Hypothalamus (tissue), 51 donors: Measurements from ENCODE around the gene CD63.
"Not testable (repeated sequence)": the region's sequence is repeated elsewhere in the genome, so short reads cannot be mapped to it uniquely, and the experiment has no call there.

Source experiments
- DNase-seq, 51 donors: peaks; one replicate each; lab custom pipeline; 2025; lab: John Stamatoyannopoulos, UW

Gene CD63

GRCh38 chr12:55728939-55729818, at the start of gene CD63:
Gene CD63 (minus strand): TSS chr12:55729009. CDS start chr12:55728341, 668 bp downstream.
- peak; percentile 63 to 96 (median 88) for DNase-seq

- DNase-seq: no peak
These were observed 49.0 kb upstream of the CD63 start for GRCh38 chr12:55777856-55778255.

GRCh38 chr12:55771736-55772135, 42.9 kb upstream of the CD63 start:
- DNase-seq: no peak

GRCh38 chr12:55767156-55767555, 38.3 kb upstream of the CD63 start:
- no peak for DNase-seq

GRCh38 chr12:55765736-55766290, 37.0 kb upstream of the CD63 start:
- no peak for DNase-seq

GRCh38 chr12:55762646-55763045, 33.8 kb upstream of the CD63 start:
- DNase-seq: no peak

- no peak for DNase-seq
These were observed 31.9 kb upstream of the CD63 start for GRCh38 chr12:55760663-55761062.

- DNase-seq: not testable (repeated sequence)
These were observed 29.8 kb upstream of the CD63 start for GRCh38 chr12:55758575-55758974.

- no peak for DNase-seq
These were observed 28.9 kb upstream of the CD63 start for GRCh38 chr12:55757701-55758100.

- no peak for DNase-seq
These were observed 26.4 kb upstream of the CD63 start for GRCh38 chr12:55755246-55755645.

- no peak for DNase-seq
These were observed 19.6 kb upstream of the CD63 start for GRCh38 chr12:55748230-55748993.

- no peak for DNase-seq
These were observed 18.1 kb upstream of the CD63 start for GRCh38 chr12:55746913-55747231.

- no peak for DNase-seq
These were observed 17.5 kb upstream of the CD63 start for GRCh38 chr12:55746174-55746912.

- peak in 16 of 51 donors; percentile 7 to 49 (median 25) for DNase-seq
These were observed 16.8 kb upstream of the CD63 start for GRCh38 chr12:55745361-55746173.

- peak in 2 of 51 donors; percentile 10 to 23 for DNase-seq
These were observed 15.7 kb upstream of the CD63 start for GRCh38 chr12:55744340-55745030.

- DNase-seq: peak in 20 of 51 donors; percentile 17 to 61 (median 46)
These were observed 14.9 kb upstream of the CD63 start for GRCh38 chr12:55743406-55744339.

GRCh38 chr12:55742719-55743405, 14.1 kb upstream of the CD63 start, which contains the start of gene GDF11:
Gene GDF11 (plus strand): TSS chr12:55743122. CDS start chr12:55743317, 195 bp downstream.
- peak in 49 of 51 donors; percentile 23 to 91 (median 75) for DNase-seq
